HK-2 (cell line): Measurements from ENCODE around the gene TMEM235.
"Not testable (repeated sequence)": the region's sequence is repeated elsewhere in the genome, so short reads cannot be mapped to it uniquely, and the experiment has no call there.

ENCODE experiments used
- DNase-seq: peaks from one replicate; pipeline ENCODE4 v3.0.0-alpha.2; 2018; ENCODE audit not compliant: unreplicated experiment

TMEM235 gene

DNA sequence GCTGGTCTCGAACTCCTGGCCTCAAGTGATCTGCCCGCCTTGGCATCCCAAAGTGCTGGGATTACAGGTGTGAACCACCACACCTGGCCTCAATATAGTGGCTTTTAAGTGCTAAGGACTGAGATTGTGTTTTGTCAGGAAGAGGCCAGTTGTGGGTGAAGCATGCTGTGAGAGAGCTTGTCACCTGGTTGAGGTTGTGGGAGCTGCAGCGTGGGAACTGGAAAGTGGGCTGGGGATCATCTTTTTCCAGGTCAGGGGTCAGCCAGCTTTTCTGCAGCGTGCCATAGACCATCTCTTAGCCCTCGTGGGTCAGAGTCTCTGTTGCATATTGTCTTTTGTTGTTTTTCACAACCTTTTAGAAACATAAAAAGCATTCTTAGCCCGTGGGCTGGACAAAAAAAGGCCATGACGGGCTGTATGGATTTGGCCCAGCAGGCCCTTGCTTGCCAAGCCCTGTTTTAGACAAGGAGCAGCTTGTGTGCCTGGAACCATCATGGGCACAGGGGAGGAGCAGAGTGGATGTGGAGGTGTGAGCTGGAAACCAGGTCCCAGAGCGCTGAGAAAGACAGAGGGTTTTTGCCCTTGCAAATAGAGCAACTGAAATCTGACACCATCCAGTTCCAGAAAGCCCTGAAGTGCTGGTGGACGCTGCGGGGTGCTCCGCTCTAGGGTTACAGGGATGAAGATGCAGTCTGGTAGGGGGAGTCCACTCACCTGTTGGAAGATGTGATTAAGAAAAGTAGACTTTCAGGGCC lies 11.9 kb upstream of the TMEM235 start:
- DNase-seq = no peak

DNA sequence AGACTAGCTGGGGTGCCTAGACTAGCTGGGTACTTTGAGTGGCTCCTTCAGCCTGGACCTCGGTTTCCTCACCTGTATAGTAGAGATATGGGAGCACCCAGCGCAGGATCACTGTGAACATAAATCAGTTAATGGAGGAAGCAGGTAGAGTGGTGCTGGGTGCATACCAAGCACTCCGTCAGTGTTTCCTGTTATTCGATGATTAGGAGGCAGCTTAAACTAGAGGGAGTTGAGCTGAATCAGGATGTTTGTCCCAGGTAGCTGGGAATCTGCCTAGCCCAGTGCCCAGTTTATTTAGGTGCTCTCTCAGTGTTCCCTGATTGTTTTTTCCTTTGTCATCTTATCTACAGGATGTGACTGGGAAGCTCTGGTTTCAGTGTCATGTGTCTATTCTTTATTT lies 8.4 kb upstream of the TMEM235 start:
- DNase-seq = no peak

DNA sequence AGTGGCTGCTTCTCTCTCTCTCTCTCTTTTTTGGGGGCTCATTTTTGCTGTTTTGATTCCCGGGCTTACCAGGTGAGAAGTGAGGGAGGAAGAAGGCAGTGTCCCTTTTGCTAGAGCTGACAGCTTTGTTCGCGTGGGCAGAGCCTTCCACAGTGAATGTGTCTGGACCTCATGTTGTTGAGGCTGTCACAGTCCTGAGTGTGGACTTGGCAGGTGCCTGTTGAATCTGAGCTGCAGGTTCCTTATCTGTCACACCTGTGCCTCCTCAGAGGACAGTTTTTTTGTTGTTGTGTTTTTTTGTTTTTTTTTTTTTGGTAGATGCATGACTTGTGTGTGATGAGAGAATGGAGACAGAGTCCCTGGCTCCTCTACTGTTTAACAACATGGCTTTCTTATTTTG lies 7.7 kb upstream of the TMEM235 start:
- no peak for DNase-seq

DNA sequence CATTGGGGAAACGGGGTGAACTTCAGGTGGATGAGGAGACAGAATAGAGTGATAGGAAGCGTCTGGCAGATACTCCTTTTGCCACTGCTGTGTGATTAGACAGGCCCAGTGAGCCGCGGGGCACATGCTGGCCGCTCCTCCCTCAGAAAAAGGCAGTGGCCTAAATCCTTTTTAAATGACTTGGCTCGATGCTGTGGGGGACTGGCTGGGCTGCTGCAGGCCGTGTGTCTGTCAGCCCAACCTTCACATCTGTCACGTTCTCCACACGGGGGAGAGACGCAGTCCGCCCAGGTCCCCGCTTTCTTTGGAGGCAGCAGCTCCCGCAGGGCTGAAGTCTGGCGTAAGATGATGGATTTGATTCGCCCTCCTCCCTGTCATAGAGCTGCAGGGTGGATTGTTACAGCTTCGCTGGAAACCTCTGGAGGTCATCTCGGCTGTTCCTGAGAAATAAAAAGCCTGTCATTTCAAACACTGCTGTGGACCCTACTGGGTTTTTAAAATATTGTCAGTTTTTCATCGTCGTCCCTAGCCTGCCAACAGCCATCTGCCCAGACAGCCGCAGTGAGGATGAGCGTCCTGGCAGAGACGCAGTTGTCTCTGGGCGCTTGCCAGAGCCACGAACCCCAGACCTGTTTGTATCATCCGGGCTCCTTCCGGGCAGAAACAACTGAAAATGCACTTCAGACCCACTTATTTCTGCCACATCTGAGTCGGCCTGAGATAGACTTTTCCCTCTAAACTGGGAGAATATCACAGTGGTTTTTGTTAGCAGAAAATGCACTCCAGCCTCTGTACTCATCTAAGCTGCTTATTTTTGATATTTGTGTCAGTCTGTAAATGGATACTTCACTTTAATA lies 7.0 kb upstream of the TMEM235 start:
- no peak for DNase-seq

DNA sequence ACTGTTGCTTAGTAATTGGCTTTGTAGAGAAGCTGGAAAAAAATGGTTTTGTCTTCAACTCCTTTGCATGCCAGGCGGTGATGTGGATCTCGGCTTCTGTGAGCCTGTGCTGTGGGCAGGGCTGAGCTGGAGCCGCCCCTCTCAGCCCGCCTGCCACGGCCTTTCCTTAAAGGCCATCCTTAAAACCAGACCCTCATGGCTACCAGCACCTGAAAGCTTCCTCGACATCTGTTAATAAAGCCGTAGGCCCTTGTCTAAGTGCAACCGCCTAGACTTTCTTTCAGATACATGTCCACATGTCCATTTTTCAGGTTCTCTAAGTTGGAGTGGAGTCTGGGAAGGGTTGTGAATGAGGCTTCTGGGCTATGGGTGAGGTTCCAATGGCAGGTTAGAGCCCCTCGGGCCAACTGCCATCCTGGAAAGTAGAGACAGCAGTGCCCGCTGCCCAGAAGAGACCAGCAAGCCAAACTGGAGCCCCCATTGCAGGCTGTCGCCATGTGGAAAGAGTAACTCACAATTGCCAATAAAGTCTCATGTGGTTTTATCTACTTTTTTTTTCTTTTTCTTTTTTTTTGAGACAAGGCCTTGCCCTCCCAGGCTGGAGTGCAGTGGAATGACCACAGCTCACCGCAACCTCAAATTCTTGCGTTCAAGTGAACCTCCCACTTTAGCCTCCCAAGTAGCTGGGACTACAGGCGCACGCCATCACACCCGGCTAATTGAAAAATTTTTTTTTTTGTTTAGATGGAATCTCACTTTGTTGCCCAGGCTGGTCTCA lies 6.2 kb upstream of the TMEM235 start:
- no peak for DNase-seq

DNA sequence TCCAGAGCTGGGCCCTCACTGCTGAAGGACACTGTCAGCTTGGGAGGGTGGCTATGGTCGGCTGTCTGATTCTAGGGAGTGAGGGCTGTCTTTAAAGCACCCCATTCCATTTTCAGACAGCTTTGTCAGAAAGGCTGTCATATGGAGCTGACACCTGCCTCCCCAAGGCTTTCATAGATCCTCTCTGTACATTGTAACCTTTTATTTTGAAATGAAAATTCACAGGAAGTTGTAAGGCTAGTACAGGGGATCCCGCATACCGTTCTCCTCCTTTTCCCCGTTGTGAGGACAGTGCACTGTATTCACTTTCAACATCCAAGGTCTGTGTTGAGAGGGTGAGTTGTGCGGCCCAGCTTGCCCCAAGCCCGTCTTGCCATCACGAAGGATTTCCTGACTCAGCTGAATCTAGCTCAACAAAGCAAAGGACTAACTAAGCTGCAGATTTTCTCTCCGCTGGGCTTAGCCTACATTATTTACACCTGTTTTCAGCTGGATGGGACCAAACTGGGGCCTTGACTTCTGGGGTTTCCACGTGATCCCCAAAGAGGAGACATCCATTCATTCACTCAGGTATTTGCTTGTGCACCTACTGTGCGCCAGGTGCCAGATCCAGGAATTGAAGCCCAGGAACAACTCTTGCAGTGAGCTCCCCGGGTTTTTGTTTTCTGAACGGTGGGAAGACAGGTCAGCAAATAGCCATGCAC lies 5.2 kb upstream of the TMEM235 start:
- DNase-seq = no peak

DNA sequence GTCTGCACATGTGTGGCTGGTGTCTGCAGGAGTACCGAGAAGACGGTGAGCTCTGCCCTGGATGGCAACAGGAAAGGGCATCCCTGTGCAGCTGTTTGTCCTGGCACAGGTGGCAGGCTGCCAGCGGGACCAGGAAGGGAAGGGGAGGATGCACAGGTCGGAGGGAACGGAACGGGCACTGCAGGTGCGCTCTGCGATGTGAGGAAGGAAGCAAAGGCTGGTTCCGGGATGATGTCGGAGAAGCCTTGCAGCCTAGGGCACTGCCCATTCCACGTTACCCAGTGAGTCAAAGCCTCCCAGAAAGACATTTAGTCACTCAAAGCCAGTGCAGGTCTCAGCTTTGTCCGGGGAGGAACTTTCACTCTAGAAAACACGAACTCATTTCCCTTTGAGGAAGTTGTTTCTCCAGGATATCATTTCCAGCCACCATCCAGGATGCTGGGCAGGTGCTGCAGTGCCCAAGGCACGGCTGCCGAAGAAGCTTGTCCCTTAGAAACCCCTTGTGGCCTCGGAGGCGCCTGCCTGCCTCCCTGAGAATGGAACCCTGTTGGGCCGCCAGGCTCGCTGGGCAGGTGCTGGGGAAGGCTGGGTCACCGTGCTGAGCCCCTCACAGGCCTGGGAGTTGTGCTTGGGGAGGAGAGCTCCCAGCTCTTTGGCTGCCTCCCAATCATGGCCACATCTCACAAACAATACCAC lies 4.5 kb upstream of the TMEM235 start:
- no peak for DNase-seq

DNA sequence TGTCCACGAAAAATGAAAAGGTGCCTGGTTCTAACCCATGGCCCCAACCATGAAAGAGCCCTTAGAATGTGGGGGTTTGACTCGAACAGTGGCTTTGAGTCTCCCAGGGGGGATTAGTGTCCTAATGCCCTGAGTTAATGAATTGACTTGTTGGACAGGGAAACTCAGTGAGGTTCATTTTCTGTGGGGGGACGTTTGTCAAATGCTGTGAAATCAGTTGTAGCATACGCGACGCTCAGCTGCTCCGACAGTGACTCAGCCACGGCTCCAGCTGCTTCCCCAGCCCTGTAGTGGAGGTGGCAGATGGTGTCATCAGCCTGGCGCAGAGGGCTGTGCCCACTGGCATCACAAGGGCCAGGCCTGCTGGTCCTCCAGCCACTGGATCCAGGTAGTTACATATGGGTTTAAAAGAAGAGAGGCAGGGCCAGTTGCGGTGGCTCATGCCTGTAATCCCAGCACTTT lies 3.9 kb upstream of the TMEM235 start:
- no peak for DNase-seq

DNA sequence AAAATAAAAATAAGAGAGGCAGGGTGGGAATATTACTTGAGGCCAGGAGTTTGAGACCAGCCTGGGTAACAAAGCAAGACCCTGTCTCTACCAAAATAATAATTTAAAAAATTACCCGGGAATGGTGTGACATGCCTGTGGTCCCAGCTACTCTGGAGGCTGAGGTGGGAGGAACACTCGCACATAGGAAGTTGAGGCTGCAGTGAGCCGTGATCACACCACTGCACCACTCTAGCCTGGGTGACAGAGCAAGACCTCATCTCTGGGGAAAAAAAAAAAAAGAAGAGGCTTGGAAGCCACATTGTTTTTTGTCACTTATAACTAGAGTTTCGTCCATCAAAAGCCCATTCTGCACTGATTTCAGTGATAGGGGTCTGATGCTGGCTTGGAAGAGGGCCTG lies 3.3 kb upstream of the TMEM235 start:
- no peak for DNase-seq

DNA sequence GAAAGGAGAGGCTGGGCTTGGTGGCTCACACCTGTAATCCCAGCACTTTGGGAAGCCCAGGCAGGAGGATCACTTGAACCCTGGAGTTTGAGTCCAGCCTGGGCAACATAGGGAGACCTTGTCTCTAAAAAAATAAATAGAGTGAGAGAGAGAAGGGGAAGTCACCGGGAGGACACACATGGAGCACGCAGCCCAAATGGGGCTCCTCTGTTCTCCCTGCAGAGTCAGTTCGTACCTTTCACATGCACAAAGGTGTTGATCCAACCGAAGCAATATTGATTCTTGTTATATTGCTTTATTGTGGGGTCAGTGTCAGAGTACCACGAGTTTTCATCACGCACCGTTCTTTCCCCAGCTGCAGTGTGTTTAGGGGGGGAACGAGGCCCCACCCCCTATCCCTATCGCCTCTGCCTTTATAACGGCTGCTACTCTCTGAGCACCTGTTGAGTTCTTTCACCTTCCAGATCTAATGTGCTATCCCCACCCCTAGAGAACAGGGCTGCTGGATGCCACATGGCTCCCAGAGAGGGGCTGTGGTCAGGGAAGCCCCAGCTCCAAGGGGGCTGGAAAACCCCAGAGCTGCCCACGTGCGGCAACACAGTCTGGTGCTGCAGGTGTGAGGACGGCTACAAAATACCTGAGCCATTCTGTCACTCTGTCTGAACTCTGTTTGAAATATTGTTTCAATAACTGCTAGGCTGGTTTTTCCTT lies 1.0 kb upstream of the TMEM235 start:
- no peak for DNase-seq

DNA sequence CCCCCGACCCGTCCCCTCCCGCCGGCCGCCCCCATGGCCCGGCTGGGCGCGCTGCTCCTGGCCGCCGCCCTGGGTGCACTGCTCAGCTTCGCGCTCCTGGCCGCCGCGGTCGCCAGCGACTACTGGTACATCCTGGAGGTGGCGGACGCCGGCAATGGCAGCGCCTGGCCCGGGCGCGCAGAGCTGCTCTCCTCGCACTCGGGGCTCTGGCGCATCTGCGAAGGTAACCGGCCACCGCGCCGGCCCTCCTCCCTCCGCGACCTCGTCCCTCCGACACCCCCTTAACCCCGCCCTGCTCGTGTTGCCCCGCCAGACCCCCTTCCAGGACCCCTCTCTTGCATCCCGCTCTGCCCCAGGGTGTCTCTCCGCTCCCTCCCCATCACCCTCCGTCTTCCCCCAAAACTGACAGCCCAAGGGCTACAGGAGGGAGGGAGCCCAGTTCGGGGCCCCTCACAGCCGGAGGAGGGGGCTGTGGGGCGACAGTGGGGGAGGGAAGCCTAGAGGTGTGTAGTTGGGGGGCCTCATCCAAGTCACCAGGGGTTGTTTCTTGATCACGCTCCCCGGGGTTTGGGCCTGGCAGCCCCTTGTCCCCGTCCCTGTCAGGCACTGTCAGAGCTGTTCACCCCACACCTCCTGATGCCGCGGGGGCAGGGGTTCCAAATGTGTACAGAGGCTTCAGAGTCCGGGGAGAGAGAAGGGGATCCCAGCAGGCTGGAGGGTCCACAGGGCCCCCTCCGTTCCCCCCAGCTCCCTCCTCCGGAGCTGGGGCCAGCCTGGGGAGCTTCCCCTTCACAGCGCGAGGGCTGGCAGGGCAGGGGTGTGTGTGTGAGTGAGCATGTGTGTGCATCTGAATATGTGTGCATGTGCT lies 794 bp downstream of the TMEM235 start:
- DNase-seq = no peak

DNA sequence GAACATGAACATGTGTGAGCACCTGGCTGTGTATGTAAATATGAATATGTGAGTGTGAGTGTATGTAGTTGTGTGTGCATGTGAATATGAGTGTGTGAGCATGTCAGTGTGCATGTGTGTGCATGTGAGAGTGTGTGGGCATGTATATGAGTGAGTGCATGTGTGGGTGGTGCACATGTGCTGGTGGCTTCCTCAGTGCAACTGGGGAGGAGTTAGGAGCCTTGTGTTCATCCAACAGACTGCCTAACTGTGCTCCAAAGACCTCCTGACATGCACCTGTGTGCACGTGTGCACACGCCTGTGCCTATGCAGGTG lies 1.4 kb downstream of the TMEM235 start:
- no peak for DNase-seq

DNA sequence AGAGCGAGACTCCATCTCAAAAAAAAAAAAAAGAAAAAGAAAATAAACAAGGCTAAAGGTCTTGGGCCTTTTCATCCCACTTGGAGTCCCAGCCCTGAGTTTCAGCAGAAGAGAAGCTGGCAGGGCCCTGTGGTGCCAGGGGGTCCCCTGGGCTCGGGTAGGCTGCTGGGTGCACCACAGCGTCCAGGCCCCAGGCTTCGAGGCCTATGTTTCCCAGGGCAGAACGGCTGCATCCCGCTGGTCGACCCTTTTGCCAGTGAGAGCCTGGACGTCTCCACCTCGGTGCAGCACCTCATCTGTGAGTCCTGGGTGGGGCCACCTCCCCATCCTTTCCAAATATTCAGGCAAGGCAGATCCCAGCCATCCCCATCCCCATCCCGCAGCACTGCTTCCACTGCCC lies 2.2 kb downstream of the TMEM235 start:
- no peak for DNase-seq

DNA sequence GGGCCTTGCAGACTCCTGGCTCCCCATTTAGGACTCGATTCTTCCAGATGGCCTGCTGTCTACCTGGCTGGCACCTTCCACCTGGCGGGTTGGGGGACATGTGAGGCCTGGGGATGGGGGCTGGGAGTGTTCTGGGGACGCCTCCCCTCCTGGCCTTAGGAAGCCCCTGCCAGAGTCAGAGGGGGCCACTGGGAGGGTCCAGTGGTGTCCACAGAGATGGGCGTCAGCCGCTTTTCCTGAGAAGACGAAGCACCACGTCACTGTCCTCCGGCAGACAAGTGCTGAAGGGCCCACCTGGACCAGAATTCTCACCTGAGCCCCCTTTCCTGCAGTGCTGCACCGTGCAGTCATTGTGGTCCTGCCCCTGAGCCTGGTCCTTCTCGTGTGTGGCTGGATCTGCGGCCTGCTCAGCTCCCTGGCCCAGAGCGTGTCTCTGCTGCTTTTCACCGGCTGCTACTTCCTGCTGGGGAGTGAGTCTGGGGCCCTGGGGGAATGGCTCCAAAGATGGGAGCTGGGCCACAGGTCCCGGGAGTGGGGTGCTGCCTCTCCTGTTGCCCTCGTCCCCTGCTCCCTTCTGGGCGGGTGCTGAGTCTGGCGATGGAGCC lies 2.9 kb downstream of the TMEM235 start:
- DNase-seq = no peak

DNA sequence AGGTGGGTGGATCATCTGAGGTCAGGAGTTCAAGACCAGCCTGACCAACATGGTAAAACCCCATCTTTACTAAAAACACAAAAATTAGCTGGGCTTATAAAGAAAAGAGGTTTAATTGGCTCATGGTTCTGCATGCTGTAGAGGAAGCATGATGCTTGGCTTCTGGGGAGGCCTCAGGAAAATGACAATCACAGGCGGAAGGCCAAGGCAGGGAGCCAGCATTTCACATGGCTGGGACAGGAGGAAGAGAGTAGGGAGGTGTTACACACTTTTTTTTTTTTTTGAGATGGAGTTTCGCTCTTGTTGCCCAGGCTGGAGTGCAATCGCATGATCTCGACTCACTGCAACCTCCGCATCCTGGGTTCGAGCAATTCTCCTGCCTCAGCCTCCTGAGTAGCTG lies 3.6 kb downstream of the TMEM235 start:
- DNase-seq = not testable (repeated sequence)

DNA sequence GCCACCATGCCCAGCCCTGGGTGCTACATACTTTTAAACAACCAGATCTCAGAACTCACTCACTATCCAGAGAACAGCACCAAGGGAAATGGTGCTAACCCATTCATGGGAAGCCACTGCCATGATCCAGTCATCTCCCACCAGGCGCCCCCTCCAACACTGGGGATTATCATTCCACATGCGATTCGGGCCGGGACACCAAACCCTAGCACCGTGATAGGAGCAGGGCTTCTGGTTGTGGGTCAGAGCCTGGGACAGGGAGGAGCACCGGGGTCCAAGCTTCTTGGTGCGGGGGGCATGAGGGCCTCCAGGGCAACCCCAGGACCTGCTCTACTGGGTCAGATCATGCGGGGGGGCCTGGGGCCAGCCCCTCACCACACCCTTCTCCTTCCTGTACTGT lies 4.5 kb downstream of the TMEM235 start:
- no peak for DNase-seq

DNA sequence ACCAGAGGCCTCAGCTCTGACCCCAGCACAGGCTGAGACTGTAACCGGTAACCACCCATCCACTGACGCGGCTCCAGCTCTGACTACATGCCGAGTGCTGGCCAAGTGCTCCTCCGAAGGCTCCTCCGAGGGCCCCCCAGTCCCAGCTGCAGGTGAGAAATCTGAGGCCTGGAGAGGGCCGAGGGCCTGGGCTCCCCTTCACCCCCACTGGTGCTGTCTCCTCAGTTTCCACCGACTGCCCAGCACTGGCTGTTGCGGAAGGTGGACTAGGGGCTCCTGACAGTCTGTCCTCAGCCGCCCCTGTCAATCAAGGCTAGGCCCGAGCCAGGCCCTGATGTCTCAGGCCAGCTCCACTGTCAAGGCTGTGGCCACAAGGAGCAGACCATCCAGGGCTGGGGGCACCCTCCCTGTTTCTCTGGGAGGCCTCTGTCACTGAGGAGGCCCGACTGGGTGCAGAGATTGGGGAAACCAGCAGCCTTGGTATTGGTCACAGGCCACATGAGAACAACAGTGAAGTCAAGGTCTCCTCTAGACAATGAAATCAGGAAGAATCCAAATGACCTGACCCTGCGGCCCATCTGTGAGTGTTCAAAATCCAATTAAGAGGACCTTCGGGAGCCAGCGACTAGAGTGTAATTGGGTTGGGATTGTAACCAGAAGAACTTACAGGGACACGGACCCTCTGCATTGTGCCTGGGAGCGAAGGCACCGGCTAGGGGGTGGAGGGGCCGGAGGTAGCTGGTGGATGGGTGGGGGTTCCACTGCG lies 5.1 kb downstream of the TMEM235 start:
- DNase-seq = no peak

DNA sequence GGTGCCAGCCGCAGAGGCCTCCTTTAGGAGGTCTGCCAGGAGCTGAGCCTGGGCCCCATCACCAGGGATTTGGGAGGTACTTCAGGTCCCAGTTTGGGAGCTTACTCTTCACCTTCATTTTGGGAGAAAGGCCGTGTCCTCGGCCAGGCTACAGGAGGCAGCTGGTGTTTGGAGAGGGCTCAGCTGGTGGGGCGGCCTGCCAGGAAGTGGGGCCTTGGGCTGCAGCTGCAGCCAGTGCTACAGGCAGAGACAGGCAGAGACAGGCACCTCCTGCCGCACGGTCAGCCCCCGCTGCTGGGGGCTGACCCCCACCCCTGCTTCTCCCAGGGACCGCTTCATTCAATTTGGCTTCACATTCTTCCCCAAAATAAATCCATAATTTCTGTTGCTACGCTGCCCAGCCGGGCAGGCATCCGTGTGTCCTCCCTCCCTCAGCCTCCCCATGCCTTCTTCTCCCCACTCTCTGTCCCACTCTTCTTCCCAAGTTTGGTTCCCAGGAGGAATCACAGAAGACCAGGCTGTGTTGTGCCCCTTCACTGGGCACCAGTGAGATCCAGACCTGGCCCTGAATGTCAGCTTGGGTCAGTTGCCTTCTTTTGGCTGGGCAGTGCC lies 6.1 kb downstream of the TMEM235 start:
- no peak for DNase-seq
